CD4-positive, alpha-beta T cell (primary cell): ENCODE results near the gene IGFALS. TPM values are rescaled to one million over a fixed set of nuclear protein-coding genes. Genes with fewer than 3 reads are reported as not detected.

Experiments
- ATAC-seq: fragments of 200-7000 bp; cut with Tn5 transposase; one replicate; pipeline ENCODE4 v1.10.0; 2022; ENCODE audit warnings: mild to moderate bottlenecking; ENCODE audit not compliant: poor library complexity
- CTCF ChIA-PET: fragments of 350-600 bp; sonication (Branson Sonifier 250); formaldehyde crosslinking; loops from one replicate; lab custom pipeline; 2021; ENCODE audit warnings: antibody characterized with exemption, inconsistent platforms; lab: Charles Lee
- POLR2A ChIA-PET: fragments of 350-600 bp; sonication (Branson Sonifier 250); formaldehyde crosslinking; loops from one replicate; lab custom pipeline; 2021; ENCODE audit warnings: antibody characterized with exemption, inconsistent platforms; lab: Charles Lee
- DNase-seq, 14 experiments: peaks; one replicate each; pipeline ENCODE4 v3.0.0-alpha.2; 2013 to 2020; ENCODE audit warnings: mixed read lengths in 2 of 14
- H3K27ac ChIP-seq, 2 donors: one replicate each; pipeline versions ENCODE4 v1.5.1 to v1.7.0; 2013; ENCODE audit warnings: low read length in 2 of 2, low read depth in 1 of 2, mild to moderate bottlenecking in 1 of 2
- H3K27me3 ChIP-seq, 2 experiments: 1 replicate in 1 of 2; 2 replicates in 1 of 2; pipeline versions ENCODE4 v1.6.1 to v1.7.0; 2013; ENCODE audit warnings: low read length in 2 of 2, control low read depth in 1 of 2, mild to moderate bottlenecking in 1 of 2, moderate library complexity in 1 of 2; ENCODE audit not compliant: insufficient read depth in 2 of 2, control insufficient read depth in 1 of 2
- H3K36me3 ChIP-seq: one replicate; pipeline ENCODE4 v1.6.1; 2013; ENCODE audit warnings: low read length, control low read depth; ENCODE audit not compliant: insufficient read depth
- H3K4me1 ChIP-seq: one replicate; pipeline ENCODE4 v1.6.1; 2013; ENCODE audit warnings: low read length, control low read depth; ENCODE audit not compliant: insufficient read depth
- H3K4me3 ChIP-seq: one replicate; pipeline ENCODE4 v1.5.1; 2013; ENCODE audit warnings: mild to moderate bottlenecking, low read length, moderate library complexity
- H3K9me3 ChIP-seq, 2 experiments: 1 replicate in 1 of 2; 2 replicates in 1 of 2; pipeline versions ENCODE4 v1.6.1 to v1.7.0; 2013; ENCODE audit warnings: low read length in 2 of 2, mild to moderate bottlenecking in 2 of 2, control low read depth in 1 of 2, moderate library complexity in 1 of 2; ENCODE audit not compliant: control insufficient read depth in 1 of 2, insufficient read depth in 1 of 2
- H3K27ac Mint-ChIP-seq: one replicate; pipeline ENCODE4 v1.8.0; 2020; ENCODE audit warnings: mixed read lengths
- H3K27me3 Mint-ChIP-seq: one replicate; pipeline ENCODE4 v1.8.0; 2021; ENCODE audit warnings: mixed read lengths
- H3K36me3 Mint-ChIP-seq: one replicate; pipeline ENCODE4 v1.8.0; 2021; ENCODE audit warnings: low read depth, mixed read lengths
- H3K4me1 Mint-ChIP-seq: one replicate; pipeline ENCODE4 v1.8.0; 2021; ENCODE audit warnings: low read depth, mixed read lengths
- H3K4me3 Mint-ChIP-seq: one replicate; pipeline ENCODE4 v1.8.0; 2020; ENCODE audit warnings: mild to moderate bottlenecking, mixed read lengths
- H3K9me3 Mint-ChIP-seq: one replicate; pipeline ENCODE4 v1.8.0; 2020; ENCODE audit warnings: mixed read lengths
- intact Hi-C, 2 experiments: fragments of 100-400 bp; cut with DNase I in 1 of 2; cut with micrococcal nuclease in 1 of 2; formaldehyde crosslinking; loops; one replicate each; pipeline versions ENCODE4 v1.15.1 to v1.9.0; 2023 to 2025; cut with DNase I, micrococcal nuclease
- total RNA-seq, 174 experiments: library from RNA in 2 of 174; stranded (reverse) in 2 of 174; gene quantifications; one replicate each; pipeline ENCODE4 v1.2.3 and lab custom pipeline; 2021 to 2026
- TF ChIP-seq, protein P1 (sequence below): fragments of 200-600 bp; IDR thresholded peaks from one replicate; pipeline ENCODE4 v1.8.0; 2022; ENCODE audit warnings: antibody characterized with exemption, mild to moderate bottlenecking

The IGFALS gene
- total RNA-seq, 2 experiments from 2014 or later, result 0.67 to 0.80 TPM

DNA sequence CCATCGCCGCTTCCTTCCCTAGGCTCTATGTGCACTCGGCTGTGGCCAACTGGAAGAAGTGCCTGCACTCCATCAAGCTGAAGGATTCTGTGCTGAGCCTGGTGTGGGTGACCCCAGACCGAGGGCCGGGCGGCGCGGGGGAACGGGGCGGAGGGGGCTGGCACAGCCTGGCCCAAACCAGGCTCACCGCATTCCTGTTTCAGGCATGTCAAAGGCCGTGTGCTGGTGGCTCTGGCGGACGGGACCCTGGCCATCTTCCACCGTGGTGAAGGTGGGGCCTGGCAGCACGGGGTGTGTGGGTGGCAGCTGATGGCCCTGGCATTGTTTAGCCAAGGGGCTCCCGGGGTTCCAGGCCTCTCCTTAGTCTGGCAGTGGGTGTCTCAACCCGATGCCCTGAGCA is 26.8 kb downstream of the IGFALS start:
- intact Hi-C loops, result loop anchor here in 1 of 2 experiments (5.0 kb wide), 1 partner anchor 176 kb away; the partner anchor contains the start of gene MSRB1
- CTCF ChIA-PET, result no interaction called here
- H3K36me3 Mint-ChIP-seq, result peaks cover 29% of the 10 kb centered on the region
- DNase-seq (no peak), ATAC-seq (no peak)
- POLR2A ChIA-PET, result interaction anchor here (7.9 kb wide), 1 partner anchor 15 kb away, joined by 163 read pairs; the partner anchor contains the start of genes NUBP2 and SPSB3
- TF ChIP-seq, protein P1, sequence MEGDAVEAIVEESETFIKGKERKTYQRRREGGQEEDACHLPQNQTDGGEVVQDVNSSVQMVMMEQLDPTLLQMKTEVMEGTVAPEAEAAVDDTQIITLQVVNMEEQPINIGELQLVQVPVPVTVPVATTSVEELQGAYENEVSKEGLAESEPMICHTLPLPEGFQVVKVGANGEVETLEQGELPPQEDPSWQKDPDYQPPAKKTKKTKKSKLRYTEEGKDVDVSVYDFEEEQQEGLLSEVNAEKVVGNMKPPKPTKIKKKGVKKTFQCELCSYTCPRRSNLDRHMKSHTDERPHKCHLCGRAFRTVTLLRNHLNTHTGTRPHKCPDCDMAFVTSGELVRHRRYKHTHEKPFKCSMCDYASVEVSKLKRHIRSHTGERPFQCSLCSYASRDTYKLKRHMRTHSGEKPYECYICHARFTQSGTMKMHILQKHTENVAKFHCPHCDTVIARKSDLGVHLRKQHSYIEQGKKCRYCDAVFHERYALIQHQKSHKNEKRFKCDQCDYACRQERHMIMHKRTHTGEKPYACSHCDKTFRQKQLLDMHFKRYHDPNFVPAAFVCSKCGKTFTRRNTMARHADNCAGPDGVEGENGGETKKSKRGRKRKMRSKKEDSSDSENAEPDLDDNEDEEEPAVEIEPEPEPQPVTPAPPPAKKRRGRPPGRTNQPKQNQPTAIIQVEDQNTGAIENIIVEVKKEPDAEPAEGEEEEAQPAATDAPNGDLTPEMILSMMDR, result no peak
- H3K4me3 ChIP-seq, result no peak overlapping the region
- no peak overlapping the region for H3K27ac Mint-ChIP-seq
- peaks cover 15% of the 10 kb centered on the region for H3K4me1 ChIP-seq
- no peak overlapping the region for H3K27ac ChIP-seq
- no peaks in the 10 kb centered on the region for H3K9me3 ChIP-seq
- H3K27me3 ChIP-seq, result no peaks in the 10 kb centered on the region
- no peaks in the 10 kb centered on the region for H3K9me3 Mint-ChIP-seq
- peaks cover 5% of the 10 kb centered on the region for H3K4me1 Mint-ChIP-seq
- no peaks in the 10 kb centered on the region for H3K27me3 Mint-ChIP-seq
- peaks cover 62% of the 10 kb centered on the region for H3K36me3 ChIP-seq
- no peak overlapping the region for H3K4me3 Mint-ChIP-seq

DNA sequence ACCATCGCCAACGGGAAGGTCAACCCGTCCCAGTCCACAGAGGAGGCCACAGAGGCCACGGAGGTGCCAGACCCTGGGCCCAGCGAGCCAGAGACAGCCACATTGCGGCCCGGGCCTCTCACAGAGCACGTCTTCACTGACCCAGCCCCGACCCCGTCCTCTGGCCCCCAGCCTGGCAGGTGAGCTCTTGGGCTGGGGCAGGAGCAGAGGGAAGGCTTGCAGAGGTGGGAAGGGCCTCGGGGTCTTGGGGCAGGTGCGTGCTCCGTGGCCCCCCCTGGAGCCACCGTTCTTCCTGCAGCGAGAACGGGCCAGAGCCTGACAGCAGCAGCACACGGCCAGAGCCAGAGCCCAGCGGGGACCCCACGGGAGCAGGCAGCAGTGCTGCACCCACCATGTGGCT is 27.3 kb downstream of the IGFALS start:
- peaks cover 64% of the 10 kb centered on the region for H3K36me3 ChIP-seq

DNA sequence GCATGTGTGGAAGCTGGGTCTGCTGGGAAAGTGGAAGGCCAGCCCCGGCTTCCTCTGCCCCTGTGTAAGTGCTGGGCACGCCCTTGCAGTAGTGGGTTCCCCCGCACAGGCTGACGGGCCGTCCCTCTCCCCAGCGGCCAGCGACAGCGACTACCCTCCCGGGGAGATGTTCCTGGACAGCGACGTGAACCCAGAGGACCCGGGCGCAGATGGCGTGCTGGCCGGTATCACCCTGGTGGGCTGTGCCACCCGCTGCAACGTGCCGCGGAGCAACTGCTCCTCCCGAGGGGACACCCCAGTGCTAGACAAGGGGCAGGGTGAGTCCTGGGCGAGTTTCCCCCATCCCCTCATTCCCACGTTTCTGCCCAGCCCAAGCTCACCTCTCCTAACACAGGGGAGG is 27.7 kb downstream of the IGFALS start:
- DNase-seq (no peak), ATAC-seq (no peak)
- ChIA-PET POLR2A (interaction anchor here (1.6 to 1.9 kb wide), 2 partner anchors 17 to 60 kb away, joined by 5 to 7 read pairs; partner anchors contain the start of genes MAPK8IP3, NUBP2 and SPSB3), CTCF (no interaction called here)
- intact Hi-C loops, result loop anchor here in 1 of 2 experiments (5.0 kb wide), 1 partner anchor 176 kb away; the partner anchor contains the start of gene MSRB1
- TF ChIP-seq, protein P1, result no peak
- Mint-ChIP-seq H3K27ac (no peak overlapping the region), H3K9me3 (no peaks in the 10 kb centered on the region), H3K4me1 (peaks cover 5% of the 10 kb centered on the region), H3K36me3 (peaks cover 36% of the 10 kb centered on the region), H3K27me3 (no peaks in the 10 kb centered on the region), H3K4me3 (peak overlapping the region; percentile 4)
- no peaks in the 10 kb centered on the region for H3K9me3 ChIP-seq
- peaks cover 12% of the 10 kb centered on the region for H3K4me1 ChIP-seq
- H3K4me3 ChIP-seq, result no peak overlapping the region
- H3K27ac ChIP-seq, result no peak overlapping the region
- H3K27me3 ChIP-seq, result no peaks in the 10 kb centered on the region
- peaks cover 68% of the 10 kb centered on the region for H3K36me3 ChIP-seq

More for the DNA sequence above, 27.3 kb downstream of the IGFALS start:
- ATAC-seq, result no peak
- Histone ChIP-seq H3K4me3 (no peak overlapping the region), H3K4me1 (peaks cover 14% of the 10 kb centered on the region), H3K27ac (no peak overlapping the region), H3K9me3 (no peaks in the 10 kb centered on the region), H3K27me3 (no peaks in the 10 kb centered on the region)
- Mint-ChIP-seq H3K4me1 (peaks cover 5% of the 10 kb centered on the region), H3K4me3 (peak overlapping the region; percentile 4), H3K36me3 (peaks cover 33% of the 10 kb centered on the region), H3K27me3 (no peaks in the 10 kb centered on the region), H3K27ac (no peak overlapping the region), H3K9me3 (no peaks in the 10 kb centered on the region)
- POLR2A ChIA-PET, result no interaction called here
- CTCF ChIA-PET, result no interaction called here
- DNase-seq, result no peak
- intact Hi-C loops, result loop anchor here in 1 of 2 experiments (5.0 kb wide), 1 partner anchor 176 kb away; the partner anchor contains the start of gene MSRB1
- TF ChIP-seq, protein P1, result no peak
